ENCODE measurements around the gene MTAP. TPM values are rescaled to one million over a fixed set of nuclear protein-coding genes. Genes with fewer than 3 reads are reported as not detected.

Gene MTAP
- total and polyA plus RNA-seq, 11 donors, result 5.4 to 27.3 (median 18.1) TPM

- DNase-seq, result no peak
- intact Hi-C loops (cut with DNase I), result no loop called here
- no peaks in the 10 kb centered on the region for H3K4me1 ChIP-seq
- TF ChIP-seq CTCF (IDR thresholded peaks at IDR 0.05), result no peak
- TF ChIP-seq POLR2A (IDR thresholded peaks at IDR 0.05), result no peak
- no peak for ATAC-seq
- peaks cover 0 to 95% (median 67%) of the 10 kb centered on the region in 9 donors for H3K27me3 ChIP-seq
- no peaks in the 10 kb centered on the region for H3K36me3 ChIP-seq
- H3K27ac ChIP-seq, result no peak overlapping the region
- no peak overlapping the region for H3K4me3 ChIP-seq
- H3K9me3 ChIP-seq, result no peaks in the 10 kb centered on the region
These were observed 181.7 kb downstream of the MTAP start for GRCh38 chr9:21984101-21984500.

- ATAC-seq, result no peak
- Histone ChIP-seq H3K4me3 (no peak overlapping the region), H3K36me3 (no peaks in the 10 kb centered on the region), H3K4me1 (peaks cover 0 to 4% (median 0%) of the 10 kb centered on the region in 12 donors), H3K27ac (no peak overlapping the region), H3K27me3 (peaks cover 11 to 96% (median 71%) of the 10 kb centered on the region in 9 donors), H3K9me3 (no peaks in the 10 kb centered on the region)
- TF ChIP-seq CTCF (IDR thresholded peaks at IDR 0.05) (no peak), POLR2A (IDR thresholded peaks at IDR 0.05) (no peak)
- no peak for DNase-seq
- WGBS, 4 donors, result 61 to 76% (median 70%) methylated on average over 5 of the region's 5 CpGs
- intact Hi-C loops (cut with DNase I), result no loop called here
These were observed 183.7 kb downstream of the MTAP start for GRCh38 chr9:21985964-21986667.

Other genes starting within 250 kb of the MTAP start
- 1 to 10 TPM in 3 of 9 donors, under 1 TPM in 4, not detected in 2; 0.40 to 1.7 (median 0.85) TPM for gene CDKN2A, start 191.8 kb downstream of the MTAP start, total RNA-seq
- gene CDKN2A, start 191.8 kb downstream of the MTAP start, polyA plus RNA-seq, result not detected
- under 1 TPM in 5 of 9 donors, not detected in 4; 0.38 to 0.80 (median 0.54) TPM for gene CDKN2B-AS1, start 192.2 kb downstream of the MTAP start, total RNA-seq
- gene CDKN2B-AS1, start 192.2 kb downstream of the MTAP start, polyA plus RNA-seq, result not detected
- 1 to 10 TPM; 1.1 to 4.8 (median 1.9) TPM for gene CDKN2B, start 206.7 kb downstream of the MTAP start, total RNA-seq
- gene CDKN2B, start 206.7 kb downstream of the MTAP start, polyA plus RNA-seq, result 1 to 10 TPM in 1 of 2 donors, under 1 TPM in 1; 0.88 to 1.1 TPM